ENCODE measurements around the gene SERTAD4.
A peak's percentile ranks its signal among the peaks of the same experiment; 100 is the strongest.
"Not testable (repeated sequence)": the region's sequence is repeated elsewhere in the genome, so short reads cannot be mapped to it uniquely, and the experiment has no call there.

The SERTAD4 gene

DNA sequence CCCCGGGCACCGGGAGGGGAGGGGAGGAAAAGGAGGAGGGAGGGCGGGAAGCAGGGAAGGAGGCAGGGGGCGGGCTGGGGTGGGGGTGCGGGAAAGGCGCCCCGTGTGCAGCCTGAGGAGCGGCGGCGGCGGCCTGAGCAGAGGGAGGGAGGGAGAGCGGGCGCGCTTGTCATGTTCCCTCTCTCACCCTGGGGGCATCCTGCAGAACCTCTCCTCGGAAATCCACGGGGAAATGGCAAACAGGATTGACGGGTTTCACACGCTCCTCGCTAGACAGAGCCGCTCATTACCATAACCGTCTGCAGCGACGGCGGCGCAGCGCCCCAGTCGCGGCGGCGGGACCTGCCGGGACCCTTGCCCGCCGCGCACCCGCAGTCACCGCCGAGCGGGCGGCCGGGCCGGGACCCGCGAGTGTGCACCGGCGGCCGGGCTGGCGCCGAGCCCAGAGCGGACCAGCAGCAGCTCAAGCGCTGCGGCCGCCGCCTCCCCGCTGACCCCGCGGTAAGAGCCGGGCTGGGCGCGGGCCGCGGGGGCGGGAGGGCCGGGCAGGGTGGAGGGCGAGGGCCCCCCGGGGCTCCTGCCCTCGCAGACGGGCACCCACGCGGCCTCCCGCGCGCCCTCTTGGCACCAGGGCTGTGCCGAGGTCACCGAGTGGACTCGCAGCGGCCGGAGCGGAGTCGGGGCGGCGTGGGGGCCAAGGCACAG is at the start of gene SERTAD4:
Gene SERTAD4, plus strand, starts transcription at position 286 of the 705 bp plus-strand sequence. CDS start 5,165 bp downstream, outside the sequence.
- peak; percentile 68 to 72 for DNase-seq

DNA sequence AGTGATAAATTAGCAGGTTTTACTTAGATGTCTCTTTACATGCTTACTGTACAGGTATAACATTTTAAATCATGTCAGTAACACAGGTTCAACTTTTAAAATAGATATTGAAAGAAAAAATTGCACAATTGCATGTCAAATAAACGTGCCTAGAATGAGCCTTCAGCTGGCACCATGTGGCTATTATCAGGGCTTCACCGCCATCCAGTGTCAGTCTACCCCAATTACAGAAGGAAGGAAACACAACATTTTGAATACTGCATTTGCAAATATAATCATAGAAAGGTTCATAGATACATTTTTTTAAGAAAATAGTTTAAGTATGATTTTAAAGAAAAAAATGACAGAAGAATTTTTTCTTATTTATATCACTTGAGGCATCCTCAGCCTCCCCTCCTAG is 47.5 kb upstream of the SERTAD4 start:
- no peak for DNase-seq

DNA sequence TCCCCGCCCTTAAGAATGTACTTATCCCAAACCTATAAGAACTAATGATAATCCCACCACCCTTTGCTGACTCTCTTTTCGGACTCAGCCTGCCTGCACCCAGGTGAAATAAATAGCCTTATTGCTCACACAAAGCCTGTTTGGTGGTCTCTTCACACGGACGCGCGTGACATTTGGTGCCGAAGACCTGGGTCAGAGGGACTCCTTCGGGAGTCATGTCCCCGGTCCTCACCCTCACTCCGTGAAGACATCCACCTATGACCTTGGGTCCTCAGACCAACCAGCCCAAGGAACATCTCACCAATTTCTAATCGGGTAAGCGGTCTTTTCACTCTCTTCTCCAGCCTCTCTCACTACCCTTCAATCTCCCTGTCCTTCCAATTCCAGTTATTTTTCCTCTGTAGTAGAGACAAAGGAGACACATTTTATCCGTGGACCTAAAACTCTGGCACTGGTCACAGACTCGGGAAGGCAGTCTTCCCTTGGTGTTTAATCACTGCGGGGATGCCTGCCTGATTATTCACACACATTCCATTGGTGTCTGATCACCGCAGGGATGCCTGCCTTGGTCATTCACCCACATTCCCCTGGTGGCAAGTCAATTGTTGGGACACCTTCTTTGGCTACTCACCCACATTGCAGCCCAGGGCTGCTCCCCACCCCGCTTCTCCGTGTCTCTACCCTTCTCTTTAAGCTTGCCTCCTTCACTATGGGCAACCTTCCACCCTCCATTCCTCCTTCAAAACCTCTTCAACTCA is 44.6 kb upstream of the SERTAD4 start:
- DNase-seq: not testable (repeated sequence)

DNA sequence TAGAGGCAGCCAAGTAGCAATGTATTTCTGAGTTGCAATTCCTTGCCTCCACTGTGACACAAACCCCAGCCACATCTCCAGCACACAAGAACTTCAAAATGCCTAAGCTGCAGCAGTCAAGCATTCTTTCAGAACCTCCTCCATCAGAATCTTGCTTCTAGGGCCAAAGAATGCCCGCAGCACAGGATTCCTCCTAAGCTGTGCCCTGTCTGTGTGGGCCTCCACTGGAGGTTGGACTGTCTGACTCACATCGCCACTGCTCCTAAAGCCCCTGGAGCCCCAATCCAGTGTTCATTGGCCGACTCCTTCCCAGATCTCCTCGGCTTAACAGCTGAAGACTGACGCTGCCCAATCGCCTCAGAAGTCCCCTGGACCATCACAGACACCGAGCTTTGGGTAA is 43.2 kb upstream of the SERTAD4 start:
- no peak for DNase-seq

DNA sequence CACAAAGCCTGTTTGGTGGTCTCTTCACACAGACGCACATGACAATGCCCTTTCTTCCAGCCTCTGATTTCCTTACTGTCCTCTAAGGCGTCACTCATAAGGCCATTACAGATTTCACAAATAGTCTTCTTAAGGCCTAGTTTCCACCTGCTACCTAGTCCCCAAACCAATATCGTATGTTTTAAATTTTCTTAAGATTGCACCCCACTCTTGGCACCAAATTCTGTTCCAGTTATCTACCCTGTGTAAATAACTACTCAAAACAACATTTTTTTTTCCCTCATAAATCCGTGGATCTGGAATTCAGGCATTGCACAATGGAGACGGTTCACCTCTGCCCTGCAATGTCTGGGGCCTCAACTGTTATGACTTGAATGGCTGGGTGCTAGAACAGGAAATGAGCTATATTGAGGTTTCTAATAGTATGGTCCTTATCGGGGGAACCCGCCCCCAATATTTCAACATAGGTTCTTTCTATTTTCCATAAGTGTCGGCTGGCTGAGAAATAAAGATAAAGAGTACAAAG is 36.9 kb upstream of the SERTAD4 start:
- DNase-seq: no peak

DNA sequence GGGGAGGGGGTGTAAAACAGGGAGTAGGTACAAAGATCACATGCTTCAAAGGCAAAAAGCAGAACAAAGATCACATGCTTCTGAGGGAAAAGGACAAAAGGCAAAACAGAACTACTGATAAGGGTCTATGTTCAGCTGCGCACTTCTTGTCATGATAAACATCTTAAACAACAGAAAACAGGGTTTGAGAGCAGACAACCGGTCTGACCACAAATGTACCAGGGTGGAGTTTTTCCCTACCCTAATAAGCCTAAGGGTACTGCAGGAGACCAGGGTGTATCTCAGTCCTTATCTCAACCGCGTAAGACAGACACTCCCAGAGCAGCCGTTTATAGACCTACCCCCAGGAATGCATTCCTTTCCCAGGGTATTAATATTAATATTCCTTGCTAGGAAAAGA is 36.3 kb upstream of the SERTAD4 start:
- not testable (repeated sequence) for DNase-seq

DNA sequence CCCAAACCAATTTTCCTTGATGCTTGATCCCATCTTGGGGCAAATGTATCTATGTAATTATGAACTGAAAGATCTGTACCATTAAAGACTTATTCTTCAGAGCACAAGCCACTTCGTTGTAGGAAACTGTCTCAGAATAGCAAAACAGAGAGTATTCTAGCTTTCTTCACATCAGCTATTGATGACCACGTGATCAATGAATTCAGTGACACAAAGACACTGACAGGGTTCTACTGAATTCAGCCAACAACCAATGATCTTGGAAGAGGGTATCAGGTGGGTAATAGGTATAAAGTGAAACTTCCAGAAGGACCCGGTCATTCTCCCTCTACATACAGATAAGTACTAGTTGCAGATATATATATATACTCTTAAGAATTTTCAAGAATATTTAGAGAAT is 33.8 kb upstream of the SERTAD4 start:
- no peak for DNase-seq

DNA sequence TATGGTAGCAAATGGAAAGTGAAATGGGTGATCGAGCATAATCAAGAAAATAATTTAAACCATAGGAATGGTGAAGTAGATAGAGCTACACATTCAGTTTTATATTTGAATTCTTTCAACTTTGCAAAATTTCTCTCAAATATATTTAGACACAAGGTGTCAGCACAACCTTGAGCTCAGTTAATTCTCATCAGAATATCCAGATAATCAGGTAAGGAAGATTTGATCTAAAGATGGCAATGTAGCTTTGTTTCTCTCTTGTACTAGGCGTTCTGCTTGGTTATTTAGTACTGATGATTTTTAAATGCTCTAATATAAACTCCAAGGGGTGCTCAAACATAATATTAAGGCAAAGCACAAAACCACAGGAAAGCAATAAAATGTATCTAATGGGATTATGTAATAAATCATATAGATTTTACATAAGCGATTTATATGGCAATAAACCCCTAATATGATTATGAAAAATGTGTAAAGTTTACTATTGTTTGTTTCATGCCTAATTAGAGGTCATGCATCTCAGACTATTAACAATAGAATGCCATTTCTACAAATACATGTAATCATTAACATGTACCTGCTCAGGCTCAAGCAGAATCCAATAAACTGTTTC is 32.4 kb upstream of the SERTAD4 start:
- DNase-seq: no peak

DNA sequence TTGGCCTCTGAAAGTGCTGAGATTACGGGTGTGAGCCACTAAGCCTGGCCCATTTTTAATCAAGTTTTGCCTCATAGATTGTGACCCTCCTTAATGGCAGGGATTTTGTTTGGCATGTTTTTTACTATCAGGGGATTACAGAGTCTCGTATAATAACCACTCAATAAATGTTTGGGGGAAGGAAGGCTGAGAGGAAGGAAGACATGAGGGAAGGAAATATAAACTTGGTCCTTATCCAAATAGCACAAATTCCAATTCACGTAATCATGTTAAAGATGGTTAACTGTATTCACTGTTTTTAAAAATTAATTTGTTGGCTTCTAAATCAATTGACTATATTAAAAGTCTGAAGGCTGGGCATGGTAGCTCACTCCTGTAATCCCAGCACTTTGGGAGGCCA is 30.9 kb upstream of the SERTAD4 start:
- no peak for DNase-seq

DNA sequence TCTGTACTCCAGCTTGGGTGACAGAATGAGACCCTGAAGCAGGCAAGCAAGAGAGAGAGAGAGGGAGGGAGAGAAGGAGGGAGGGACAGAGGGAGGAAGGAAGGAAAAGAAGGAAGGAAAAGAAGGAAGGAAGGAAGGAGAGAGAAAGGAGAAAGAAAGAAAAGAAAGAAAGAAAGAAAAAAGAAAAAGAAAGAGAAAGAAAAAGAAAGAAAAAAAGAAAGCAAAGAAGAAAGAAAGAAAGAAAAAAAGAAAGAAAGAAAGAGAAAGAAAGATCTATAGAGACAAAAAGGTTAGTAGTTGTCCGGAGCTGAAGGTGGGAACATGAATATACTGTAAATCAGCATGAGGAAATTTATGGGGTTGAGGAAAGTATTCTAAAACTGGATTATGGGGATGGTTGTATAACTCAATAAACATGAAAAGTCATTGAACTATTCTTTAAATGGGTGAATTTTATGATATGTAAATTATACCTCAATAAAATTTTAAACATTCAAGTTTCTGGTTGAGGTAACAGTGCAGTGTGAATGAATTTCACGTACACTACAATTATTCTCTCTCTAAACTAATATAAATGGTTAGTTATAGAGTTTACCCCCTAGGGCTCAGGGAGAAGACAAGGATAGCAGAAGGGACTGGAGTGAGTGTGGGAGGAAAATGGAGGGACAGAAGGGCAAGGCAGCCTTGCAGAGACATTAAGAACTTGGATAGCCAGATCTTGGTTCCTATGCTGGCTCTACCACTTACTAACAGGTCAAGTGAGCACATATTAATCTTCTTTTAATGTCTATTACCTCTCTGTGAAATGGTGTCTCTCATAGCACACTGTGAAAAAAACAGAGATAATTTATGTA is 24.8 kb upstream of the SERTAD4 start:
- DNase-seq: no peak

DNA sequence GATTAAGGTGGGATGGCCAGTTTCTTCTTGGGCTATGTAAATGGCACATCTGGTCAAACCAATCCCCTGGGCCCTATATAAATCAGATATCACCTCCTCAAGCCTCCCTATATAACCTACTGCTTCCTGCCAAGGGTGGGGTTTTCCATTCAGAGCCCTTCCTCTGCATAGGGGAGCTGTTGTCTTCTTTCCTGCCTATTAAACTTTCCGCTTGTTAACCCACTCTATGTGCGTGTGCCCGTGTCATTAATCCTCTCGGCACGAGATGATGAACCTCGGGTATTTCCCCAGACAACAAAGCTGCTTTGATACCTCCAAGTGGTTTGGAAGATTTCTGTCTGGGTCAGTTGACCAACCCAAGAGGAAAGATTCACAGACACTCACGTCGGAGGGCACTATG is 19.3 kb upstream of the SERTAD4 start:
- no peak for DNase-seq

DNA sequence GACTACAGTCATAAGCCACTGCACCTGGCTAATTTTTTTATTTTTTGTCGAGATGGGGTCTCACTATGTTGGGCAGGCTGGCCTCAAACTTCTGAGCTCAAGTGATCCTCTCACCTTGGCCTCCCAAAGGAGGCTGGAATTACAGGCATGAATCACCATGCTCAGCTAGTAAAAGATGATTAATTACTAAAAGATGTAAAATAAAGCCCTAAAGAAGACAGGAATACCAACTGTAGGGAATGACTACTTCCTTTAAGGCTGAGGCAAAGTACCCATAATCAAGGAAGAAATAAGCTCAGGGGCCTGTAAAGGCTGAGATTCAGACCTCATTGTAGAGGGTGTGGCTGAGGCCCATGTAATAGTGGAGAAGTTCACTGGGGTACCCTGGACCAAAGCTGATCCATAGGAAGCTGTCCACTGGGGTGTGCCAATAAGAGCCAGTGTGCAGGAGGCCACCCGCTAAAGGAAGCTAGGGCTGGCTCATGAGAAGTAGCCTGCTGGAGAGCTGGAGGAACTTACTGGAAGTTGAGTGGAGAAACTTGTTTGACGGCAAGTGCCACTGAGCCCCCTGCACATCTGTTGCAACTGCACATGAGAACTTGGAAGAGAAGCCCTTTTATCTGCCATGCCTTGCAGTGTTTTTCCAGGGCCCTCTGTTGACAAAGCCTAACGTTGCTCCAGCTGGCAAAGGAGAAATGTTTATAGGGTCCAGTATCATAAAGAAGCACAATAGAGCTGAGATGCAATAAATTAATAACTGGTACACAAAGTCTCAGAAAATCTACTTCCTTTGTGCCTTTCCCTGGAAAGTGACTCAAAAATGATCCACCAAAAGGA is 17.8 kb upstream of the SERTAD4 start:
- no peak for DNase-seq

DNA sequence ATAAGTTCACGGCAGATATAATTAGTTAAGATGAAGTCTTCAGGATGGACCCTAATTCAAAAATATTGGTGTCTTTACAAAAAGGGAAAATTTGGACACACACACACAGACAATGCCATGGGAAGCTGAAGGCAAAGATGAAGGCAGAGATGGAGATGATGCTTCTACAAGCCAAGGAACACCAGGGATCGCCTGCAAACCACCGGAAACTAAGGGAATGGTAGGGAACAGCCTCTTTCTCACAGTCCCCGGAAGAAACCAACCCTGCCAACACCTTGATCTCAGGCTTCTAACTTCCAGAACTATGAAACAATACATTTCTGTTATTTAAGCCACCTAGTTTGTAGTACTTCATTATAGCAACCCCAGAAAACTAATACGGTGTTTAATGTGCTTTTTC is 15.1 kb upstream of the SERTAD4 start:
- no peak for DNase-seq

DNA sequence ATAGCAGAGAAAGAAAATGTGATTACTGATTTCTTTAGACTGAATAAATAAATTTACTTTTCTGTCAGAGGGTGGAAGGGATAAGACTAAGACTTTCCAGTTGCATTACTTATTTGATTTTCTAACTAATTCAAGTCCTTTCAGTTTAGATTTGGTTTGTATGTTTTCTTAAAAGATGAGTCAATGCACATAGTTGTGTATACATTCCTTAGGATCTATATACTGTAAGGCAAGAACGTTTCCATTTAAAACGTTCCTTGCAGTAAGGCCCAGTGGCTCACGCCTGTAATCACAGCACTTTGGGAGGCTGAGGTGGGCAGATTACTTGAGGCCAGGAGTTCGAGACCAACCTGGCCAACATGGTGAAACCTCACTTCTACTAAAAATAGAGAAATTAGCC is 14.5 kb upstream of the SERTAD4 start:
- DNase-seq: no peak

DNA sequence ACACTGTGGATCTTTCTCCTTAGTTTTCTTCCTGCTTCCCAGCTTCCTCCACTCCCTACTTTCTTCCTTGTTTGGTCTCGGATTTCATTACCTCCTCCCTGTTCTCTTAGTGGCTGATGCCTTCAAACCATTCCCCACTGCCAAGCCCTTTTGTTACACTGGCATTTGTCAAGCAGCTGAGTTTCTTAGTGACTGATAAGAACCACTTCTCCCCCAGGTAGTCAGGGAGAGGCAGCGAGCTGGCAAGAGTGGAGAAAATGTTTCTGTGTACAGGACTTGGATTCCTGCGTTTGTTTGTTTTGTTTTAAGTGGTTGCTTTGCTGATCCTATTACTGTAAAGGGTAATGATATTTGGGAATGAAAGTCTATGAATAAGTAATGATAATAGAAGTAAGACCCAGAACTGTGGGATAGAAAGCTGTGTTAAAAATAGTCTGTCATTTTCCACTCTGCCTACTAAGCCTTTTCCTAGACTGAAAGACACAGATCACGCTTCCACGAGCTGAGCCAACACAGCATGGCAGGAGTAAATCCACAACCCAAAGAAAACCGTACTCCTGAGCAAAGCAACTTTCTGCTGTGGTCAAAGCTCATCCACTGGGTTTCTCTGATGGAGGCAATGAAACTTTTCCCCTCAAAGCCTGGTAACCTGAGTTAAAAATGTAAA is 10.1 kb upstream of the SERTAD4 start:
- DNase-seq: no peak

DNA sequence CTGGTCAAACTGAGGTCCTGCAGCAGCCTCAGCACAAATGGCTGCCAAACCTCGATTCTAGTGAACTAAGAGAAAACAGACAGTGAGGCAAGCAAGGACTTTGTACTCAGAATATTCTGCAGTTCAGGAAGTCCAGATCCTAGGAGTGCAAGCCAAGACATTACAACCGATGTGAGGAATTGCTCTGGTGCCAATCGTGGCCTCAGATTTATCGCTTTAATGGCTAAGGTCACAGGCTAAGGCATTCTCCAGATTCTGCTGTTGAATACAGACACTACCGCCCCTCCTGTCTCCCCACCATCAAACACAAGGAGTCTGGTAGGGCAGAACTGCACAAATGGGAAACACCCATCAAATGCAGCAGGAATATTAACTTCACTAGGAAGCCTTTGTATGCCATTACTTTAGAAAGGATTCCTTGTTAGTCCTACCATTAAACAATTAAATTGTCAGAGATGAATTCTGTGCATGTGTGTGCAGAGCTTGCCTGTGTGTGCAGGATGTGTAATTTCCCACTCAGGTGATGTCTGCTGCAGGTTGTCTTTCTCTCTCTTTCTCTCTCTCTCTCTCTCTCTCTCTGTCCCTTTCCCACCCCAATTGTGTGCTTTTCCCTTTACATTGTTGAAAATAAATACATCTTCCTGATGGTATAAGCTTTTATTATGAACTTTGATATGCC is 9.2 kb upstream of the SERTAD4 start:
- no peak for DNase-seq

DNA sequence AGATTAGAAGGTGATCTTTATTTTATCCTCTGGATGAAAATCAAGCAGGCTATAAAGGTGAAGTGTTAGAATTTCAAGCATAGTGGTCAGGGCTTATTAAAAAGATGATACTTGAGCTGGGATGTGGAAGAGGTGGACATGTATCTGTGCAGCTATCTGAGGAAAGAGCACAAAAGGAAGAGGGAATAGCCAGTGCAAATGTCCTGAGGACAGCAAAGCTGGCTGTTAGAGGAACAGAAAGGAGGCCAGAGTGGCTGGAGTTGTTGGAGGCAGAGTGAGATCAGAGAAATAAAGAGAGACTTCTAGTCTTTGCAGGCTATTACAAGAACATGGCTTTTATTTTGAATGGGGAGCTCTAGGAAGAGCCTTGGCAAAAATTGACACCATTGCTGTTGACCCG is 4.4 kb upstream of the SERTAD4 start:
- DNase-seq: no peak

DNA sequence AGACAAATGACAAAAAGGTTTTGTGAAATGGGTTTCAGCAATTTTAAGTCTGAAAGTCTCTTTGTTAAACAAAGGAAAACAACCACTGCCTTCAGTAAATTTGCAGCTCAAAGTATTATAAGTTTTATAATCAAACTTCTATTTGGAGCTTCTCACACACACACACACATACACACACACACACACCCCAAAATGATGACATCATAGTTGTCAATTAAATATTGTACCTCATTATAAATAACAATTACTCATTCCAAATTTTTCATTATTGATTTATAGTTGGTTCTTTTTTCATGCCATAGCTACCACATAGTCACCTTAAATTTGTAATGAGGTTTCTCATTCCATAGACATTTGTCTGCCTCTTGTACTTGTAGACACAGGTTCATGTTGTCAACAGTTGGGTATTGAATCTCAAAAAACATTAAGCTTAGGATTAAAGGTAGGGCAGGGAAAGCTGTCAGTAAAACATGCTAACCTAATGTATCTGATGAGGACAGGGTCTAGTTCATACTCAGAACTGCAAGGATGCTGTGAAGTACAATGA is 2.4 kb upstream of the SERTAD4 start:
- DNase-seq: no peak

DNA sequence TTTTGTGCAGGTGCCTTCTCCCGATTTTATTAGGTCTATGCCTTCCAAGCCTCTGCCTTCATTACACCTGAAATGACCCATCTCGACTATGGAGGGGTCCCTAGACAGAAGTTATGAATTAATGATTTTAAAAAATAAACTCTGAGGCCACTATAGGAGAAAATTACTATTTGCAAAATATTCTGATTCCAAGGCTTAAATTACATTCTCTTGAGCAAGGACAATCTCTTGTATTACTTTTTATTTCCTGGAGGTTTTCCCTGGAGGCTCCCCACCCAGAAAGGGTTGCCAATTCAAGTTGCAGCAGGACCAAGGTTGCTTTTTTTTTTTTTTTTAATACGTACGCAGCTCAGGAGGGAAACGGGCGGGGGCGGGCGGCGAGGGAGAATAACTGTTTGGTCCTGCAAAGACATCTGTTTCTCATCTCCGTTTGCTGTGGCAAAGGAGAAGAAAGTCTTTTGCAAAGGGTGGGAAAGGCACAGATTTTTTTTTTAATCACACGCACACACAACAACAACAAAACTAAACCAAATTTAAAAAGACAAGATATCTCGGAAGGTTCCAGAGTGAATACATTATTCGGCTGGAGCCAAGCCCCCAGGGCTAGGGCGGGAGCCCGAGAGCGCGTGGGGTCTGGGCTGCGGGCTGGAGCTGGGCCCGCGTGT is 618 bp upstream of the SERTAD4 start:
- no peak for DNase-seq

DNA sequence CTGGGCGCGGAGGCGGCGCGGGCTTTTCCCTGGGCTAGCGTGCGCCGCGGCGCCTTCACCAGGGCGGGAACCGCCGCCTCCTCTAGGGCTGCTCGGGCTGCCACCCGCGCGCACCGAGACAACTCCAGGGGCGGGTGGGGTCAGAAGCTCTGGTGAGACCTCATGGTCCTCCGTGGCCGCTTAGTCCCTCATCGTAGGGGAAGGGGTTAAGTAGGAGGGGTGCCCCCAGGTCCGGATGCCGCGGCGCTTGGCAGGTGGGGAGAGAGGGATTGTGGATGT is 559 bp downstream of the SERTAD4 start:
- DNase-seq: peak in 1 of 2 experiments; percentile 42
